Anterior cingulate cortex (tissue), 58 donors: ENCODE data around the gene NMNAT3.

Source experiments
- DNase-seq, 58 donors: peaks; one replicate each; lab custom pipeline; 2025; lab: John Stamatoyannopoulos, UW

Gene NMNAT3

GRCh38 chr3:139552632-139553365 is 125.0 kb downstream of the NMNAT3 start:
- DNase-seq: peak in 8 of 58 donors; percentile 7 to 52 (median 22)

- DNase-seq: no peak
Observed at GRCh38 chr3:139548801-139549200, 129.0 kb downstream of the NMNAT3 start.

- DNase-seq: no peak
Observed at GRCh38 chr3:139547666-139548065, 130.1 kb downstream of the NMNAT3 start.

- DNase-seq: no peak
Observed at GRCh38 chr3:139546772-139547171, 131.0 kb downstream of the NMNAT3 start.

GRCh38 chr3:139541532-139542288 is 136.1 kb downstream of the NMNAT3 start:
- DNase-seq: no peak

GRCh38 chr3:139540651-139541531 is 136.9 kb downstream of the NMNAT3 start:
- DNase-seq: peak in 40 of 58 donors; percentile 10 to 84 (median 51)

- peak in 32 of 58 donors; percentile 13 to 65 (median 34) for DNase-seq
Observed at GRCh38 chr3:139538733-139539132, 139.0 kb downstream of the NMNAT3 start.

GRCh38 chr3:139537795-139538621 is 139.8 kb downstream of the NMNAT3 start:
- no peak for DNase-seq

GRCh38 chr3:139537361-139537760 is 140.4 kb downstream of the NMNAT3 start:
- DNase-seq: no peak

- DNase-seq: peak in 33 of 58 donors; percentile 13 to 73 (median 32)
Observed at GRCh38 chr3:139534992-139535879, 142.5 kb downstream of the NMNAT3 start.

- peak in 3 of 58 donors; percentile 22 to 39 (median 27) for DNase-seq
Observed at GRCh38 chr3:139534455-139534812, 143.3 kb downstream of the NMNAT3 start.

- peak in 15 of 58 donors; percentile 9 to 52 (median 28) for DNase-seq
Observed at GRCh38 chr3:139533781-139534454, 143.9 kb downstream of the NMNAT3 start.

GRCh38 chr3:139532976-139533375 is 144.8 kb downstream of the NMNAT3 start:
- DNase-seq: peak in 47 of 58 donors; percentile 20 to 83 (median 50)

- no peak for DNase-seq
Observed at GRCh38 chr3:139530717-139531116, 147.1 kb downstream of the NMNAT3 start.

- DNase-seq: no peak
Observed at GRCh38 chr3:139529662-139530061, 148.1 kb downstream of the NMNAT3 start.

GRCh38 chr3:139528924-139529323 is 148.8 kb downstream of the NMNAT3 start:
- DNase-seq: no peak

GRCh38 chr3:139528281-139528680 is 149.5 kb downstream of the NMNAT3 start:
- DNase-seq: no peak

- DNase-seq: no peak
Observed at GRCh38 chr3:139527265-139527664, 150.5 kb downstream of the NMNAT3 start.
